Tibial nerve (tissue), 4 donors: Measurements from ENCODE around the gene ANGPTL8. TPM values are rescaled to one million over a fixed set of nuclear protein-coding genes. Genes with fewer than 3 reads are reported as not detected.

Experiments
- DNase-seq, 2 donors: peaks; one replicate each; pipeline ENCODE4 v3.0.0-alpha.2; 2019; ENCODE audit warnings: low spot score in 2 of 2
- H3K27ac ChIP-seq, 4 donors: fragments of 200-600 bp; sonication (generic) in 3 of 4; one replicate each; pipeline ENCODE4 v1.5.1; 2017 to 2019; ENCODE audit warnings: mild to moderate bottlenecking in 1 of 4
- H3K27me3 ChIP-seq, 2 donors: fragments of 200-600 bp; sonication (generic) in 1 of 2; one replicate each; pipeline versions ENCODE4 v1.5.1 to v1.6.0; 2017 to 2019
- H3K36me3 ChIP-seq, 3 donors: fragments of 200-600 bp; sonication (generic); one replicate each; pipeline ENCODE4 v1.5.1; 2018 to 2019
- H3K4me1 ChIP-seq, 4 donors: fragments of 200-600 bp; sonication (generic) in 3 of 4; one replicate each; pipeline ENCODE4 v1.5.1; 2017 to 2019
- H3K4me3 ChIP-seq, 4 donors: fragments of 200-600 bp; sonication (generic) in 3 of 4; one replicate each; pipeline ENCODE4 v1.5.1; 2017 to 2019; ENCODE audit warnings: mild to moderate bottlenecking in 1 of 4, moderate library complexity in 1 of 4
- H3K9me3 ChIP-seq, 4 donors: fragments of 200-600 bp; sonication (generic) in 3 of 4; one replicate each; pipeline ENCODE4 v1.5.1; 2017 to 2019
- CTCF ChIP-seq, 5 experiments: fragments of 200-600 bp in 3 of 5; fragments of 450-650 bp in 2 of 5; sonication (generic) in 3 of 5; IDR thresholded peaks; one replicate each; pipeline ENCODE4 v1.5.1; 2016 to 2019; ENCODE audit warnings: antibody characterized with exemption in 5 of 5, mild to moderate bottlenecking in 3 of 5, moderate library complexity in 2 of 5
- EP300 ChIP-seq, 2 donors: sonication (generic); formaldehyde crosslinking; IDR thresholded peaks; one replicate each; pipeline ENCODE4 v1.6.1; 2017; ENCODE audit warnings: antibody characterized with exemption in 2 of 2, mild to moderate bottlenecking in 1 of 2
- POLR2A ChIP-seq, 2 donors: fragments of 450-650 bp; IDR thresholded peaks; one replicate each; pipeline ENCODE4 v1.6.1; 2017; ENCODE audit warnings: antibody characterized with exemption in 2 of 2, mild to moderate bottlenecking in 2 of 2, moderate library complexity in 2 of 2
- WGBS, 2 donors: methylation state at CpG; one replicate each; pipeline ENCODE4 v1.1.5; 2018; 5-methylcytosine and 5-hydroxymethylcytosine counted together
- total RNA-seq, 4 donors: library from RNA; depleted of rRNA; stranded (reverse); fragments of >200 nt; gene quantifications; one replicate each; pipeline ENCODE4 v1.1.0, GENCODE V29; 2016

The ANGPTL8 gene
- total RNA-seq, 4 donors from 2014 or later = 2.0 to 13.2 (median 10.8) TPM; not detected in 1

- no peak for TF ChIP-seq EP300 (IDR thresholded peaks at IDR 0.05)
- Histone ChIP-seq H3K4me1 (no peaks in the 10 kb centered on the region), H3K4me3 (no peak overlapping the region), H3K27ac (no peak overlapping the region), H3K27me3 (no peaks in the 10 kb centered on the region), H3K9me3 (peaks cover 0 to 12% (median 0%) of the 10 kb centered on the region in 4 donors), H3K36me3 (peaks cover 0 to 91% (median 0%) of the 10 kb centered on the region in 3 donors)
- WGBS, 2 donors = 91 to 92% methylated on average over 5 of the region's 5 CpGs
- no peak for DNase-seq
Observed at GRCh38 chr19:11234486-11235075, 4.8 kb upstream of the ANGPTL8 start.

- TF ChIP-seq POLR2A (IDR thresholded peaks at IDR 0.05) = no peak
- no peak for TF ChIP-seq EP300 (IDR thresholded peaks at IDR 0.05)
- no peak for TF ChIP-seq CTCF (IDR thresholded peaks at IDR 0.05)
- no peaks in the 10 kb centered on the region for H3K4me1 ChIP-seq
- peaks cover 0 to 13% (median 0%) of the 10 kb centered on the region in 4 donors for H3K9me3 ChIP-seq
- no peak overlapping the region for H3K27ac ChIP-seq
- H3K27me3 ChIP-seq = no peaks in the 10 kb centered on the region
- H3K36me3 ChIP-seq = peaks cover 0 to 94% (median 0%) of the 10 kb centered on the region in 3 donors
- DNase-seq = no peak
- no peak overlapping the region for H3K4me3 ChIP-seq
- WGBS, 2 donors = 89 to 90% methylated on average over 23 to 31 of the region's 31 CpGs
Observed at GRCh38 chr19:11236324-11237301, 2.8 kb upstream of the ANGPTL8 start.

GRCh38 chr19:11237321-11237720, 2.1 kb upstream of the ANGPTL8 start:
- H3K36me3 ChIP-seq = peaks cover 0 to 93% (median 0%) of the 10 kb centered on the region in 3 donors
- no peaks in the 10 kb centered on the region for H3K4me1 ChIP-seq
- H3K27ac ChIP-seq = no peak overlapping the region
- 82 to 83% methylated on average over 15 of the region's 15 CpGs for WGBS, 2 donors
- TF ChIP-seq EP300 (IDR thresholded peaks at IDR 0.05) (no peak), CTCF (IDR thresholded peaks at IDR 0.05) (no peak), POLR2A (IDR thresholded peaks at IDR 0.05) (no peak)
- H3K27me3 ChIP-seq = no peaks in the 10 kb centered on the region
- DNase-seq = no peak
- H3K9me3 ChIP-seq = peaks cover 0 to 13% (median 0%) of the 10 kb centered on the region in 4 donors
- no peak overlapping the region for H3K4me3 ChIP-seq

GRCh38 chr19:11238041-11238440, 1.4 kb upstream of the ANGPTL8 start:
- Histone ChIP-seq H3K4me1 (peaks cover 0 to under 1% (median 0%) of the 10 kb centered on the region in 4 donors), H3K36me3 (peaks cover 0 to 85% (median 0%) of the 10 kb centered on the region in 3 donors), H3K9me3 (peaks cover 0 to 13% (median 0%) of the 10 kb centered on the region in 4 donors), H3K4me3 (no peak overlapping the region), H3K27me3 (no peaks in the 10 kb centered on the region), H3K27ac (no peak overlapping the region)
- TF ChIP-seq CTCF (IDR thresholded peaks at IDR 0.05) (no peak), POLR2A (IDR thresholded peaks at IDR 0.05) (no peak), EP300 (IDR thresholded peaks at IDR 0.05) (no peak)
- no peak for DNase-seq
- 87 to 90% methylated on average over 8 to 10 of the region's 11 CpGs for WGBS, 2 donors

GRCh38 chr19:11238781-11239376, 540 bp upstream of the ANGPTL8 start:
- Histone ChIP-seq H3K9me3 (peaks cover 0 to 13% (median 0%) of the 10 kb centered on the region in 4 donors), H3K36me3 (peaks cover 0 to 78% (median 0%) of the 10 kb centered on the region in 3 donors), H3K27ac (no peak overlapping the region), H3K4me1 (peaks cover 0 to 9% (median 2%) of the 10 kb centered on the region in 4 donors), H3K4me3 (no peak overlapping the region), H3K27me3 (no peaks in the 10 kb centered on the region)
- no peak for TF ChIP-seq EP300 (IDR thresholded peaks at IDR 0.05)
- TF ChIP-seq CTCF (IDR thresholded peaks at IDR 0.05) = no peak
- TF ChIP-seq POLR2A (IDR thresholded peaks at IDR 0.05) = no peak
- 85 to 87% methylated on average over 6 of the region's 6 CpGs for WGBS, 2 donors
- DNase-seq = no peak
